Measurements from ENCODE around the gene SNCAIP. TPM values are rescaled to one million over a fixed set of nuclear protein-coding genes. Genes with fewer than 3 reads are reported as not detected.
A peak's percentile ranks its signal among the peaks of the same experiment; 100 is the strongest.

SNCAIP gene
- total and polyA plus RNA-seq, 2 experiments from 2014 or later, result 6.1 to 11.9 TPM

- H3K27me3 Mint-ChIP-seq (ENCODE audit: insufficient read depth, low read depth, poor library complexity), result no peaks in the 10 kb centered on the region
- no peak overlapping the region for H3K27ac Mint-ChIP-seq
- no peak overlapping the region for H3K27ac ChIP-seq (ENCODE audit: low read depth)
- peaks cover 31% of the 10 kb centered on the region for H3K4me1 Mint-ChIP-seq
- H3K27me3 ChIP-seq (ENCODE audit: insufficient read depth), result no peaks in the 10 kb centered on the region
- H3K79me2 ChIP-seq (replicated peaks; ENCODE audit: insufficient read depth), result no peaks in the 10 kb centered on the region
- H3K9me3 Mint-ChIP-seq, result peaks cover 5% of the 10 kb centered on the region; the same call in 1 of the 3 replicates
- peak; percentile 29 for DNase-seq (ENCODE audit: low spot score)
- TF ChIP-seq EZH2 (IDR thresholded peaks at IDR 0.05; ENCODE audit: low read depth, unreplicated experiment) (no peak), REST (IDR thresholded peaks at IDR 0.05; ENCODE audit: unreplicated experiment) (no peak), ZNF462 (CRISPR knock-in tag; IDR thresholded peaks at IDR 0.05) (0 out of 2 replicates have a peak, but pooled peaks have one; percentile 1)
- peaks cover 16% of the 10 kb centered on the region for H3K36me3 Mint-ChIP-seq (ENCODE audit: low read depth)
- H3K4me1 ChIP-seq (ENCODE audit: insufficient read depth), result peaks cover 20% of the 10 kb centered on the region
- H3K4me2 ChIP-seq, result peak overlapping the region; percentile 50
- H3K36me3 ChIP-seq (ENCODE audit: insufficient read depth), result no peaks in the 10 kb centered on the region; the same call in 1 of the 2 replicates
- peak; percentile 59 for ATAC-seq
- H3K4me3 Mint-ChIP-seq, result no peak overlapping the region
- H4K20me1 ChIP-seq (replicated peaks; ENCODE audit: insufficient read depth), result no peaks in the 10 kb centered on the region
- H3F3A ChIP-seq (replicated peaks; ENCODE audit: low read depth), result no peaks in the 10 kb centered on the region
- peaks cover 9% of the 10 kb centered on the region; the same call in 1 of the 2 replicates for H3K9me2 ChIP-seq (ENCODE audit: insufficient read depth)
- H3K4me3 ChIP-seq, result no peak overlapping the region
- H2AFZ ChIP-seq, result no peak overlapping the region
Observed at GRCh38 chr5:122424132-122424531, 112.1 kb downstream of the SNCAIP start.

Data from GM23338 (cell line).